ENCODE measurements around the gene NLGN4X. TPM values are rescaled to one million over a fixed set of nuclear protein-coding genes. Genes with fewer than 3 reads are reported as not detected.

NLGN4X gene
- total RNA-seq, 1 experiment from 2014 or later, result 0.05 TPM

DNA sequence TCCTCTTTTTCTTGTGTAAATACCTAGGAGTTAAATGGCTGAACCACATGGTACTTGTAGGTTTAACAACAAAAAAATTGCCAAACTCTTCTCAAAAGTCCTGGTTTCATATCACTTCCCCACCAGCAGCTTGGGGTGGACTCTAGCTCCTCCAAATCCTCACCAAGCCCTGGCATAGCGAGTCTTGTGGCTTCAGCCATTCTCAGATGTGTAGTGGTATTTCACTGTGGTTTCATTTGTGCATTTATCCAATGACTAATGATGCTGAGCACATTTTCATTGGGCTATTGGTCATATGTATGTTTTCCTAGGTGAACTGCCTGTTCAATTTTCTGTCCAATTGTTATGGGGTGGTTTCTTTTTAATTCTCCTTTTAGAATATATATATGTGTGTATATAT lies 249.3 kb downstream of the NLGN4X start:
- DNase-seq (ENCODE audit: low read depth, low spot score), result no peak
- TF ChIP-seq EZH2phosphoT487 (IDR thresholded peaks at IDR 0.05; ENCODE audit: borderline replicate concordance), result no peak
- TF ChIP-seq SIN3A (IDR thresholded peaks at IDR 0.05; ENCODE audit: low read depth), result no peak
- TF ChIP-seq TCF7L2 (IDR thresholded peaks at IDR 0.05; ENCODE audit: borderline replicate concordance, extremely low read depth, insufficient read depth, insufficient read length), result no peak
- no peak for TF ChIP-seq CTCF (IDR thresholded peaks at IDR 0.05 in 2 of 3, conservative IDR thresholded peaks at IDR 0.05 in 1 of 3; ENCODE audit: borderline replicate concordance in 1 of 3, insufficient read depth in 1 of 3, low read depth in 2 of 3, low read length in 2 of 3)
- TF ChIP-seq POLR2AphosphoS5 (IDR thresholded peaks at IDR 0.05; ENCODE audit: low read depth, low read length), result no peak
- TF ChIP-seq SRF (IDR thresholded peaks at IDR 0.05; ENCODE audit: low read depth), result no peak
- TF ChIP-seq SP1 (IDR thresholded peaks at IDR 0.05; ENCODE audit: low read depth), result no peak
- no peak for TF ChIP-seq CEBPB (IDR thresholded peaks at IDR 0.05; ENCODE audit: low read depth)
- no peak for TF ChIP-seq FOSL1 (IDR thresholded peaks at IDR 0.05; ENCODE audit: low read depth)

DNA sequence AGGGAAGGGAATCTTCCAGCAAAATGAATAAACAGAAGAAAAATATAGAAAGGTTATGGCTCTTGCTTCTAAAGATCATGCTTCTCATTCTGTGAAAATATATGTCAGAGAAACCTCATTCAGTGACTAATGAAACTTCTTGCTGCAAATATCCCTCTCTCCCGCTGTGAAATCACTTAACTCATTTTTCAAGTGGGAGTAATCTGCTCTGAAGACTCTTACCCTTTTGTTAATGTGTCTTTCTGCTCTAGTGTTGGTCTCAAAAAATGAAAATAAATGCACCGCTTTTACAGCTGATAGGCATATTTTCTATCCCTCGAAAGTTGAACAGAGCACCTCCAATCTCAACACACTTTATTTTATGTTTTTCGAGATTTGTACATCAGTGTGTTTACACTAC lies 252.3 kb downstream of the NLGN4X start:
- H3K36me3 ChIP-seq (ENCODE audit: control insufficient read depth in 1 of 2, insufficient read depth in 2 of 2, low read length in 2 of 2), result no peaks in the 10 kb centered on the region
- no peaks in the 10 kb centered on the region for H4K20me1 ChIP-seq (ENCODE audit: insufficient read depth)
- no peaks in the 10 kb centered on the region for H3K9me3 ChIP-seq (ENCODE audit: control insufficient read depth in 1 of 2, insufficient read depth in 1 of 2, low read depth in 1 of 2, low read length in 2 of 2)
- no peak for DNase-seq (ENCODE audit: low read depth, low spot score)
- ChIA-PET POLR2A (no interaction called here), CTCF (no interaction called here), RAD21 (ENCODE audit: low non-redundant PET in 1 of 2, low total read pairs in 2 of 2, uncharacterized antibody in 2 of 2, unreplicated experiment in 2 of 2) (no interaction called here)
- no peak overlapping the region for H3K9ac ChIP-seq (ENCODE audit: low read length)
- H2AFZ ChIP-seq (ENCODE audit: low read depth, low read length, poor library complexity, severe bottlenecking), result no peak overlapping the region
- no peaks in the 10 kb centered on the region for H3K4me1 ChIP-seq (ENCODE audit: control insufficient read depth in 1 of 2, insufficient read depth in 2 of 2, low read length in 2 of 2)
- no peaks in the 10 kb centered on the region for H3K9me2 ChIP-seq (ENCODE audit: insufficient read depth)
- H3K79me2 ChIP-seq (ENCODE audit: insufficient read depth, low read length), result no peaks in the 10 kb centered on the region
- H3K27me3 ChIP-seq (ENCODE audit: insufficient read depth, low read length), result no peaks in the 10 kb centered on the region
- no peak for ATAC-seq
- H3K27ac ChIP-seq (ENCODE audit: low read depth, low read length), result no peak overlapping the region
- BruUV-seq (replicated peaks), result no TSS peak
- no peak overlapping the region for H3K4me2 ChIP-seq (ENCODE audit: low read length)
- intact Hi-C loops (cut with micrococcal nuclease), result no loop called here
- no peak overlapping the region for H3K4me3 ChIP-seq (replicated peaks in 1 of 2; ENCODE audit: low read depth in 1 of 2, low read length in 2 of 2)
- TF ChIP-seq ELF1 (IDR thresholded peaks at IDR 0.05; ENCODE audit: borderline replicate concordance, low read depth), result no peak
- TF ChIP-seq SIN3A (IDR thresholded peaks at IDR 0.05; ENCODE audit: low read depth), result no peak
- TF ChIP-seq MAX (IDR thresholded peaks at IDR 0.05), result no peak
- TF ChIP-seq, protein P1, sequence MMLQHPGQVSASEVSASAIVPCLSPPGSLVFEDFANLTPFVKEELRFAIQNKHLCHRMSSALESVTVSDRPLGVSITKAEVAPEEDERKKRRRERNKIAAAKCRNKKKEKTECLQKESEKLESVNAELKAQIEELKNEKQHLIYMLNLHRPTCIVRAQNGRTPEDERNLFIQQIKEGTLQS (IDR thresholded peaks at IDR 0.05), result no peak
- no peak for TF ChIP-seq EZH2phosphoT487 (IDR thresholded peaks at IDR 0.05; ENCODE audit: borderline replicate concordance)
- TF ChIP-seq ZNF274 (IDR thresholded peaks at IDR 0.05; ENCODE audit: low read depth, low read length), result no peak
- TF ChIP-seq ZBTB33 (IDR thresholded peaks at IDR 0.05; ENCODE audit: extremely low read depth, insufficient replicate concordance, low read length), result no peak
- TF ChIP-seq EZH2 (IDR thresholded peaks at IDR 0.05), result no peak
- no peak for TF ChIP-seq ZFX (IDR thresholded peaks at IDR 0.05)
- TF ChIP-seq SP1 (IDR thresholded peaks at IDR 0.05; ENCODE audit: low read depth), result no peak
- TF ChIP-seq SRF (IDR thresholded peaks at IDR 0.05; ENCODE audit: low read depth), result no peak

More for the DNA sequence above, 249.3 kb downstream of the NLGN4X start:
- Histone ChIP-seq H3K36me3 (ENCODE audit: control insufficient read depth in 1 of 2, insufficient read depth in 2 of 2, low read length in 2 of 2) (no peaks in the 10 kb centered on the region), H3K79me2 (ENCODE audit: insufficient read depth, low read length) (no peaks in the 10 kb centered on the region), H3K27me3 (ENCODE audit: insufficient read depth, low read length) (no peaks in the 10 kb centered on the region), H2AFZ (ENCODE audit: low read depth, low read length, poor library complexity, severe bottlenecking) (no peak overlapping the region), H3K27ac (ENCODE audit: low read depth, low read length) (no peak overlapping the region), H4K20me1 (ENCODE audit: insufficient read depth) (no peaks in the 10 kb centered on the region), H3K4me3 (replicated peaks in 1 of 2; ENCODE audit: low read depth in 1 of 2, low read length in 2 of 2) (no peak overlapping the region), H3K4me1 (ENCODE audit: control insufficient read depth in 1 of 2, insufficient read depth in 2 of 2, low read length in 2 of 2) (no peaks in the 10 kb centered on the region), H3K9me2 (ENCODE audit: insufficient read depth) (no peaks in the 10 kb centered on the region), H3K4me2 (ENCODE audit: low read length) (no peak overlapping the region), H3K9me3 (ENCODE audit: control insufficient read depth in 1 of 2, insufficient read depth in 1 of 2, low read depth in 1 of 2, low read length in 2 of 2) (peaks cover 0 to 3% of the 10 kb centered on the region in 2 experiments; a peak in 1 of 4 replicates), H3K9ac (ENCODE audit: low read length) (no peak overlapping the region)
- no peak for ATAC-seq
- ChIA-PET CTCF (no interaction called here), POLR2A (no interaction called here), RAD21 (ENCODE audit: low non-redundant PET in 1 of 2, low total read pairs in 2 of 2, uncharacterized antibody in 2 of 2, unreplicated experiment in 2 of 2) (no interaction called here)
- intact Hi-C loops (cut with micrococcal nuclease), result no loop called here
- no TSS peak for BruUV-seq (replicated peaks)

All from HCT116 (cell line).